MCF 10A (cell line): ENCODE results near the gene PLA2G4C. TPM values are rescaled to one million over a fixed set of nuclear protein-coding genes. Genes with fewer than 3 reads are reported as not detected.

Source experiments
- BruUV-seq: library from RNA; stranded (reverse); fragments of 400-500 nt; replicated peaks from 2 replicates; lab custom pipeline; 2021; lab: Mats Ljungman, UMichigan
- CTCF ChIA-PET: fragments of 300-600 bp; sonication (Branson Sonifier 250); formaldehyde crosslinking; extraction: SDS; loops from one replicate; lab custom pipeline; 2021; ENCODE audit warnings: antibody characterized with exemption, inconsistent platforms; lab: Yijun Ruan, JAX
- POLR2A ChIA-PET: fragments of 300-600, 350-650 bp; sonication (Branson Sonifier 250); formaldehyde crosslinking; extraction: SDS; loops from one replicate; lab custom pipeline; 2020; ENCODE audit warnings: antibody characterized with exemption, inconsistent platforms; lab: Yijun Ruan, JAX
- DNase-seq: peaks from one replicate; pipeline ENCODE4 v3.0.0-alpha.2; 2018; ENCODE audit not compliant: unreplicated experiment
- H3K27ac Mint-ChIP-seq: one replicate; pipeline ENCODE4 v1.8.0; 2022; ENCODE audit warnings: mild to moderate bottlenecking, low read depth, mixed read lengths; ENCODE audit not compliant: unreplicated experiment
- H3K27me3 Mint-ChIP-seq: one replicate; pipeline ENCODE4 v1.8.0; 2022; ENCODE audit warnings: mixed read lengths; ENCODE audit not compliant: insufficient read depth, unreplicated experiment
- H3K36me3 Mint-ChIP-seq: one replicate; pipeline ENCODE4 v1.8.0; 2022; ENCODE audit warnings: mild to moderate bottlenecking, moderate library complexity, mixed read lengths; ENCODE audit not compliant: insufficient read depth, unreplicated experiment
- H3K4me1 Mint-ChIP-seq: one replicate; pipeline ENCODE4 v1.8.0; 2022; ENCODE audit warnings: mixed read lengths; ENCODE audit not compliant: insufficient read depth, unreplicated experiment
- H3K4me3 Mint-ChIP-seq: one replicate; pipeline ENCODE4 v1.8.0; 2022; ENCODE audit warnings: mild to moderate bottlenecking, moderate library complexity, mixed read lengths; ENCODE audit not compliant: unreplicated experiment
- H3K9me3 Mint-ChIP-seq: one replicate; pipeline ENCODE4 v1.8.0; 2022; ENCODE audit warnings: mixed read lengths; ENCODE audit not compliant: unreplicated experiment
- intact Hi-C: fragments of 100-400 bp; cut with micrococcal nuclease; formaldehyde crosslinking; loops from 2 replicates; pipeline ENCODE4 v1.14.1; 2022
- total RNA-seq: library from RNA; stranded (reverse); gene quantifications from 2 replicates; pipeline ENCODE4 v1.2.3, GENCODE V29; 2022
- TF ChIP-seq, protein P1 (sequence below): fragments of 200-600 bp; IDR thresholded peaks from one replicate; pipeline ENCODE4 v1.8.0; 2022; ENCODE audit warnings: antibody characterized with exemption, mild to moderate bottlenecking; ENCODE audit not compliant: unreplicated experiment

PLA2G4C gene
- total RNA-seq, 1 experiment from 2014 or later: 1.4 TPM

DNA sequence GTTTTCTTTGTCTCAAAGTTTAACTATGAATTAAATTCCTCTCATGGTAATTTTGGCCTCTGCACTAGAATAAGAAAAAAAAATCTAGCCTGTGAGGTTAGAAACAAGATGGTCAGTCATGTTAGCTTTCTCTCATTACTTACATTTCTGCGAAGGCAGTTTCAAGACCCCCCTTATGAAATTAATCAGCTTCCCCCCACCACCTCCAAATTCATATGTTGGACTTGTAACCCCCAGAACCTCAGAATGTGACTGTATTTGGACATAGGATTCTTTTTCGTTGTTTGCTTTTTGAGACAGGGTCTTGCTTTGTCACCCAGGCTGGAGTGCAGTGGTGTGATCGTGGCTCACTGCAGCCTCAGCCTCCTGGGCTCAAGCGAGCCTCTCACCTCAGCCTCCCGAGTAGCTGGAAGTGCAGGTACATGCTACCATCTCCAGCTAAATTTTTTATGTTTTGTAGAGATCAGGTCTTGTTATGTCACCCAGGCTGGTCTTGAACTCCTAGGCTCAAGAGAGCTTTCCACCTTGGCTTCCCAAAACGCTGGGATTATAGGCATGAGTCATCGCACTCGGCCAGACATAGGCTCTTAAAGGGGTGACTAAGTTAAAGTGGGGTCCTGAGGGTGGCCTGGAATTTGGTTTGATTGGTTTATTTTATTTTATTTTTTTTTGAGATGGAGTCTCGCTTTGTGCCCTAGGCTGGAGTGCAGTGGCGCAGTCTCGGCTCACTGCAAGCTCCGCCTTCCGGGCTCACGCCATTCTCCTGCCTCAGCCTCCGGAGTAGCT is 1.4 kb downstream of the PLA2G4C start:
- Mint-ChIP-seq H3K27ac (no peak overlapping the region), H3K4me1 (no peaks in the 10 kb centered on the region), H3K9me3 (no peaks in the 10 kb centered on the region), H3K4me3 (no peak overlapping the region), H3K36me3 (peaks cover 8% of the 10 kb centered on the region), H3K27me3 (peaks cover 14% of the 10 kb centered on the region)
- TF ChIP-seq, protein P1, sequence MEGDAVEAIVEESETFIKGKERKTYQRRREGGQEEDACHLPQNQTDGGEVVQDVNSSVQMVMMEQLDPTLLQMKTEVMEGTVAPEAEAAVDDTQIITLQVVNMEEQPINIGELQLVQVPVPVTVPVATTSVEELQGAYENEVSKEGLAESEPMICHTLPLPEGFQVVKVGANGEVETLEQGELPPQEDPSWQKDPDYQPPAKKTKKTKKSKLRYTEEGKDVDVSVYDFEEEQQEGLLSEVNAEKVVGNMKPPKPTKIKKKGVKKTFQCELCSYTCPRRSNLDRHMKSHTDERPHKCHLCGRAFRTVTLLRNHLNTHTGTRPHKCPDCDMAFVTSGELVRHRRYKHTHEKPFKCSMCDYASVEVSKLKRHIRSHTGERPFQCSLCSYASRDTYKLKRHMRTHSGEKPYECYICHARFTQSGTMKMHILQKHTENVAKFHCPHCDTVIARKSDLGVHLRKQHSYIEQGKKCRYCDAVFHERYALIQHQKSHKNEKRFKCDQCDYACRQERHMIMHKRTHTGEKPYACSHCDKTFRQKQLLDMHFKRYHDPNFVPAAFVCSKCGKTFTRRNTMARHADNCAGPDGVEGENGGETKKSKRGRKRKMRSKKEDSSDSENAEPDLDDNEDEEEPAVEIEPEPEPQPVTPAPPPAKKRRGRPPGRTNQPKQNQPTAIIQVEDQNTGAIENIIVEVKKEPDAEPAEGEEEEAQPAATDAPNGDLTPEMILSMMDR: no peak
- no TSS peak for BruUV-seq
- ChIA-PET CTCF (interaction anchor here (0.6 to 6.9 kb wide), 9 partner anchors 8 to 149 kb away, joined by 3 to 66 read pairs (median 4); no protein-coding TSS in a partner anchor), POLR2A (interaction anchor here (0.6 to 2.2 kb wide), 2 partner anchors 8 to 108 kb away, joined by 3 to 6 read pairs; no protein-coding TSS in a partner anchor)
- no peak for DNase-seq
- intact Hi-C loops: no loop called here

DNA sequence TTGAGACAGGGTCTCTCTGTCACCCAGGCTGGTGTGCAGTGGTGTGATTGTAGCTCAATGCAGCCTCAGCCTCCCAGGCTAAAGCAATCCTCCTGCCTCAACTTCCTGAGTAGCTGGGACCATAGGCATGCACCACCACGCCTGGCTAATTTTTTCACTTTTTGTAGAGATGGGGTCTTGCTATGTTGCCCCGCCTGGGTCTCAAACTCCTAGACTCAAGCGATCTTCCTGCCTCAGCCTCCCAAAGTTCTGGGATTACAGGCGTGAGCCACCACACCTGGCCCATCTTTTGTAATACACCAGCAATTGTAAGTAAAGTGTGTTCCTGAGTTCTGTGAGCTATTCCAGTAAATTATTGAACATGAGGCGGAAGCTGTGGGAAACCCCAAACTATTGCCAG is 6.7 kb downstream of the PLA2G4C start:
- Mint-ChIP-seq H3K27me3 (peaks cover 14% of the 10 kb centered on the region), H3K27ac (no peak overlapping the region), H3K4me3 (no peak overlapping the region), H3K4me1 (no peaks in the 10 kb centered on the region), H3K9me3 (no peaks in the 10 kb centered on the region), H3K36me3 (no peaks in the 10 kb centered on the region)
- CTCF ChIA-PET: interaction anchor here (0.7 to 1.9 kb wide), 3 partner anchors 21 to 140 kb away, joined by 3 to 8 read pairs (median 3); no protein-coding TSS in a partner anchor
- DNase-seq: no peak
- BruUV-seq: no TSS peak
- intact Hi-C loops: no loop called here
- TF ChIP-seq, protein P1: no peak
- POLR2A ChIA-PET: interaction anchor here (0.8 to 1.6 kb wide), 2 partner anchors 14 to 100 kb away, joined by 3 to 5 read pairs; no protein-coding TSS in a partner anchor

DNA sequence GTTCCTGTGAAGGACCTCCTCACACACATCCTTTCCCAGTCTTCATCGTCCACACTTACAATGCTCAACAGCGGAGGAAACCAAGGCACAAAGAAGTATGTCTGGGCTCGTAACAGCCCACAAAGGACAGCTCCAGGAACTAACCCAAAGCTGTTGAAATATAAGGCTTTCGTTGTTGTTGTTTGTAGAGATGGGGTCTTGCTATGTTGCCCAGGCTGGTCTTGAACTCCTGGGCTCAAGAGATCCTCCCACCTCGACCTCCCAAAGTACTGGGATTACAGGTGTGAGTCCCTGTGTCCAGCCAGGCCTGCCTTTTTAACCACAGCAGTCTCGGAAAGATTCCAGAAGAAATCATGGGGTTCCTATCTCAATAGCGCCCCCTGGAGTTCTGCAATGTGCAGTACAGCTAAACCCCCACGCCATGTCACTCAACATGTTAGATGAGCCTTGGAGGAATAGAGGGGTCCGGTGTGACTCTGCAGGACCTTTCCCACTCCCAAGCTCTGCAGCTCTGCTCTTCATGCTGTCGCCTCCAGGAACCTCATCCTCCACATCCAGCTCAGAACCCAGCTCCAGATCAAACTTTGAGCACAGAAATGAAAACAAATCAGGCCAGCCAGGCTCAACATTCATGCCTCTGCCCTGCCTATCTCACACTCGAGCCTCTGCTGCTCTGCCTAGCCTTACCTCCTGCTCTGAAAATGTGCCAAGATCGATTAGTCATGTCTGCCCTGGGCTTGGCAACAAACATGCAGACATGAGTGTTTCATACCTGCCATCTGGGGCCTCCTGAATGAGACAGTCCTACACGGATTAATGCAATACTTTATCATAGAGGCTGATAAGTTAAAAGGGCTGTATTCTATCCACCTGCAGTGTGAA is 7.5 kb downstream of the PLA2G4C start:
- peaks cover 17% of the 10 kb centered on the region for H3K27me3 Mint-ChIP-seq
- H3K4me3 Mint-ChIP-seq: no peak overlapping the region
- no peaks in the 10 kb centered on the region for H3K9me3 Mint-ChIP-seq
- peak; percentile 63 for DNase-seq
- H3K27ac Mint-ChIP-seq: no peak overlapping the region
- intact Hi-C loops: no loop called here
- ChIA-PET CTCF (interaction anchor here (0.6 to 1.9 kb wide), 6 partner anchors 9 to 238 kb away, joined by 3 to 8 read pairs (median 3); no protein-coding TSS in a partner anchor), POLR2A (interaction anchor here (0.8 to 1.6 kb wide), 2 partner anchors 13 to 101 kb away, joined by 3 to 5 read pairs; no protein-coding TSS in a partner anchor)
- TF ChIP-seq, protein P1: peak; percentile 58
- no peaks in the 10 kb centered on the region for H3K4me1 Mint-ChIP-seq
- no peaks in the 10 kb centered on the region for H3K36me3 Mint-ChIP-seq
- BruUV-seq: no TSS peak
